DMS 273 (cell line): ENCODE data around the gene TICAM2.

Experiments used
- DNase-seq: peaks from one replicate; lab custom pipeline; 2025; ENCODE audit not compliant: unreplicated experiment; lab: John Stamatoyannopoulos, UW

TICAM2 gene

DNA sequence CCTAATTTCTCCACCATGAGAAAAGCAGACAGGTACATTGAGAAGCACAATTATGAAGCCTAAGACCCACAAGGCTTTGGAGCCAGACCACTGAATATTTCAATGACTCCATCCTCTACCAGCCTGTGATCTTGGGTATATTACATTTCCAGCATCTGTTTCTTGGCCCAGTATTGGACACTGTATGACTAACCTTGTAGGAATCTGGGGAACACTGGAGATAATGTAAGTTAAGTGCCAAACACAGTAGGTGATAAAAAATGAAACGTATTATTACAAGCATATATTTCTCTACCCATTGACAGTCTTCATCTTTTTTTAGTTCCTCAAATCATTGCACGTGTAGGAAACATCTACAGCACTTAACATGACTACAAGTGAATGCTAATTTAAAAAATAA, 29.1 kb downstream of the TICAM2 start:
- DNase-seq = peak; percentile 3

DNA sequence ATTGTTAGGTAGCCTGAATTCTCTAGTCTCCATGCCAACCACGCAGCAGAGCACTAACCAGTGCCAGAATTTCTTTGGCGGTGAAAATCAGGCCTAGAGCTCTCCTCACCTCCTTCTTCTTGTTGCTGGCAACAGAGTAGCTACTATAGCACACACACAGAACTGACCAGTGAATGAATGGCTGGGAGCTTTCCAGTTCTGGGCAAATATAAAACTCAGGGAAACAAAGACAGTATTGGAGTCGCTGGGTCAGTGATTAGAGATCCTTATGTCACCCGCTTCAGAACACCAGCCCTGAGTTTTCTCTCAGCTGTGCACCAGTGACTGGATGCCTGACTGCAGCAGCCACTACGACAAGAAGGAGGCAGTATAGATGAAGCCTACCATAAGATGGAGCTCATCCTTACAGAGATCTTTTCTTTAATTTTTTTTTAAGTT, 30.8 kb downstream of the TICAM2 start:
- DNase-seq = peak; percentile 32

DNA sequence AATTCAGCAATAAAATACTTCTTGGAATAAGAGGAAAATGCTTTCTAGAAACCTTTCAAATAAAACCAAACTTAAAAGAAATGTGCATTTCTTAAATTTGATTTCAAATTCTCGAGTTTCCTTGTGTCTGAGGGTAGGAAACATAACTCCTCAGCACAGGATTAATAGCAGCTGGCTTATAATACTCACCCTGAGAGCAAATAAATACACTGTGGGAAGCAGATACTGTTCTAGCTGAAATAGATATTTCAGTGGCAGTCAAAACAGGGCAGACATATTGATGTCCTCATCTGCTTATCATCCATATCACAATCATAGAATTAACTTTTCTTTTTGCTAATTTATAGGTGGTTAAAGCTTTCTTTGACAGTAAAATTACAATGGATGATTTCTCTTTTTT, 33.6 kb downstream of the TICAM2 start:
- DNase-seq = no peak

DNA sequence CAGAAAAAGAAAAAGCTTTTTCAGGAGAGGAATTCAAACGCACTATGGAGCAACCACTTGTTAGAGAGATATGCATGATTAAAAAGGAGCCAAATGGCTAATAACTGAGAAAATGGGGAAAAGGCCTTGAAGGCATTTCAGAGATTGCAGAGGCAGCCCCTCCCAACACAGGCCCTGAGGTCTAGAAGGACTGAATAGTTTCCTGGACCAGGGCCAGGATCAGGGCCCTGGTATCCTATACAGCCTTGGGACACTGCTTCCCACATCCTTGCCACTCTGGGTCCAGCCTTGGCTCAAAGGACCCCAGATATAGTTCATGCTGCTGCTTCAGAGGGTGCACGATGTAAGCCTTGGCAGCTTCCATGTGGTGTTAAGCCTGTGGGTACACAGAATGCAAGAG, 37.0 kb downstream of the TICAM2 start:
- no peak for DNase-seq

DNA sequence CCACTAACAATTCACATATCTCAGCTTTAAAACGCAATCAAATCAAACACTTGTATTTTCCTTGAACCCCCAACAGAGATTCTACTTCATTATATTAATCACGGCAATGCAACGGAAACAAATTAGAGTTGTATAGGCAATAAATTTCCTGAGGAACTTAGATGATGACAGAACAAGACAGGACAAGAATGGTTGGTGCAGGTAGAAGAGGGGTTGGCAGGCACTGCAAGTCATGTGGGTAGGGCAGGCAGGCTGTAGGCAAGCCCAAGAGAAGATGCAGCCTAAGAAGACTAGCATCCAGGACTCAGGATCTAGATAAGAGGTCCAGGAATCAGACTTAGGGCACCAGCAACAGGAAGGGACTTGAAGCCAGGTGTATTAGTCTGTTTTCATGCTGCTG, 41.1 kb downstream of the TICAM2 start:
- DNase-seq = no peak

DNA sequence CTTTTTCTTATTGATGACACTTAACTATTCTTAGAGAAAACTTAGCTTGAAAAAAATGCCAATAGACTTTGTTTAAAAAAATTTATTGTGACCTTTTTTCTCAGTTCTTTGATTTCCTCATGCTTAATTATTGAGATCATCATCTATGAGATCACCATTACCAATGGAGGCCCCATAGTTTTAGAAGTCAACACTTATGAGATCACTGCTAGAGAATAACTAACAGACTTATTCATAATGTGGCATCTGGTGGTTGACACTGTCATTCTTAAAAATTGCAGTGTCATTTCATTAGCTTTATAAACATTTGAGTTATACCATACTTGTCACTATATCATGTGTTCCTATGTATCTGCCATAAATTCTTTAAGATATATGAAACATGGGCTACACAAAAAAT, 42.8 kb downstream of the TICAM2 start:
- DNase-seq = peak; percentile 6

DNA sequence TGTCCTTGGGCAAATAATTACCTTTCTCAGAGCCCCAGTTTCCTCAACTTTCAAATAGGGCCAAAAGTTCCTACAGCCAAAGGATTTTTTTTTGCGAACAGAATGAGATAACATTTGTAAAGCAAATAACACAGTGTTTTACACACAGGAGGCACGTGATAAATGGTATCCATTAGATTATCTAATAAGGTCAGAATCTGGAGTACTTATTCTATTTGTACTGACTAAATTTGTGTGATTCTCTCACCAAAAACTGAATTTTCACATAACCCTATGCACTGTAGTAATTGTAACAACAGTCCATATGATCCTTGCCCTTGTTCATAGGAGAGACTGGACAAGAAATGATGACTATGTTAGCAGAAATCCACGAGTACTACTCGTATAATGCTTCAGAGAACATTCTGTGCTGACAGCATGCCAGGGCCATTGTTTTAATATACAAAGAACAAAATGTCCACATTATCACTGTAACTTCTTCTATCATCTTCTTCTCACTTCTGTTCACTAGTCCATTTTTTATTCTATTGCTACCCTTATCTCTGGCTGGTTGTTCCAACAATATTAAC, 43.8 kb downstream of the TICAM2 start:
- no peak for DNase-seq

DNA sequence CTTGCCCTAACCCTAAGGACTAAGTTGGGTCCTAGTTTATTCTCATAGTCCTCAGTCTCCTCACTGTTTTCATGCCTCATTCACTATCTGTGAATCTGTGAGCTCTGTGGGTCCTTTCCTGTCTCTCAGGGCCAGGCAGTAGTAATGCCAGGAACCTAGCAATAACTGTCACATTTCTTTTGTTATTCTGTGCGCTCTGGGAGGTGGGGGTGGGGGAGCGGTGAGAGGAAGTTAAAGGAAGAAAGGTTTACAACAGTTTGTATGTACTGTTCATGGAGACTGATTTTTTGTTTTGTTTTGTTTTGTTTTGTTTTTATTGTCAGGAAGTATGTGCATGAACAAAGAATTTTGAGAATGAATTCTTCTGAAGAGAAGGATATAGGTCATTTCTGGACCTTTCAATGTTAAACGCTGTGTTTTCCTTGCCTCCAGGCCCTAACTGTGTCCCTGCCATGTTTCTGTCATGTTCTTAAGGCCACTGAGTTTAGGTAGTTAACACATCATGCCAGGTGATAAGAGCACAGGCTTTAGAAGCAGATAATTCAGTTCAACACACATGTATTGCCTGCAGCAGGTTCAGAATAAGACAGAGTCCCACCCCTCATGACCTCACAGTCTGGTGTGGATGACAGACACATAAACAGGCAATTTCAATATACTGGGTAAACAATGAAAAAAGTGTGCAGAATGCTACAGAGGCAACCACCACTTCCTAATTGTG, 44.5 kb downstream of the TICAM2 start:
- no peak for DNase-seq

DNA sequence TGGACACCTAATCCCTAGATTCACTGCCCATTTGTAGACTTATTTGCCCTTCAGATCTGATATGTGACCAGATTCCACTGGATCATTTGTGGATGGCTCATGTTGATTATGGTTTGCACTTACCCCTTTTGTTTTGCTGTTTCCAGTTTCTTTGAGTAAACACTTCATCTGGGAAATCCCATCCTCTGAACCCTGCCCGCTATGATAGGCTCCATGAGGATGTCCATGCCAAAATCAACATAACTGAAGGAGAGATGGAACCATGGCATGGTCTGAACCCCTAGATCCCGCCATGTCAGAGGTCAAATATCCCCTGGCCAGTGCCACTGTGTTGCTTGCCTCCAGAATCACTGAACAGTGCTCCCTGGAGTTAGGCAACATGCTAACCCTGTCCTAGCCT, 46.0 kb downstream of the TICAM2 start:
- no peak for DNase-seq

DNA sequence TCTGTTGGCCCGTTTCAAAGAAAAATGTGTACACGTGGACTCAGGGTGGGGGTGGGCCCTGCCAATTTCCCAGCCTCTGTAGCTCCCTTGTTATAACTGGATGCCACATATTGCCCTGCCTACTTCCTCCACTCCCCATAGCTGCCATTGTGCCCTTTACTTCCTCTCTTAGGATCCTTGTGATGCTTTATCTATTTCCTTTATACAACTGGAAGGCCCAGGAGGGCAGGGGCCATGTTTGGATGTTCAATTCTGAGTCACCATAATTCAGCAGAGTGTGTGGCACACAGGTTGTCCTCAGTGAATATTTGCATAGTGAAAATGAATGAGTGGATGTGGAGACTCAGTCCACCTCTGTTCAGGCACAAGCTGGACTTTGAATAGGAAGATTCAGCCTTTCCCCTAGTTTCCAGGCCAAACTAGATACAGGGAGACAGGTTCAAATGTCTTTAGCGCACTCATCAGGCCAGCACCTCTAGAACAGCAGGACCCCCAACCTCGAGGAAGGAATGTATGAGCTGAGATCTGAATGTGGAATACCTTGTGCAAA, 47.1 kb downstream of the TICAM2 start:
- no peak for DNase-seq

DNA sequence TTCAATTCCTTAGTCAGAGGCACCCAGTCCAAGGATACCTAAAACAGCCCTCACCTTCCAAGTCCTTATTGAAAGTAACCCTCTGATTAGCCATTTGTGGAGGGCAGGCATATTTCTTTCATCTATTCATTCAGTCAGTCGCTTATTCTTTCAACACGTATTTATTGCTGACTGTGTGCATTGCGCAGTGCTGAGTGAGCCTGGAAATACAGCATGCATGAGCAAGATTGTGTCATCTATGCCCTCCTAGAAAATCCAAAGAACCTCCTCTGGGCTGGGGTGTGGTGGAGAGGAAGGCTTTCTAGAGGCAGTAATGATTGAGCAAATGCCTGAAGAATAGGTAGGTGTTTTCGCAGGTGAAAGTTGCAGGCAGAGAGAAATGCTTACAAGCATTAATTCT, 49.2 kb downstream of the TICAM2 start:
- DNase-seq = no peak

DNA sequence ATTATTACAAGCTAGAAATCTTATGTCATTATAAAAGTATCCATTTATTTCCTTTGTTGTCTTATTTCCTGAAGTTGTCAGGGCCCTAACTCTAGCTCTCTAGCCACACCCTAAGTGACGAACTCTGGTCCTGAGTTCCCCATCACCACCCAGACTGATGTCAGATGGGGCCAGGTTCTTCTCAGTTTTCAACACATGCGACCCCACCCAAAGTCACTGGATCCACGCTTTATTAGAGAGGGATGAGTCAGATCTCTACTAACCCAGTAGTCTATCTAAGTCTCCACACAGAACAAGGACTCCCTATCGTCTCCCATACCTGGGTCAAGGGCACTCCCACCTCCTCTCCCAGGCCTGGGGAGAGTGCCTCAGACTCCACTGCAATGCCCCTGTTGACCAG, 50.9 kb downstream of the TICAM2 start:
- no peak for DNase-seq

DNA sequence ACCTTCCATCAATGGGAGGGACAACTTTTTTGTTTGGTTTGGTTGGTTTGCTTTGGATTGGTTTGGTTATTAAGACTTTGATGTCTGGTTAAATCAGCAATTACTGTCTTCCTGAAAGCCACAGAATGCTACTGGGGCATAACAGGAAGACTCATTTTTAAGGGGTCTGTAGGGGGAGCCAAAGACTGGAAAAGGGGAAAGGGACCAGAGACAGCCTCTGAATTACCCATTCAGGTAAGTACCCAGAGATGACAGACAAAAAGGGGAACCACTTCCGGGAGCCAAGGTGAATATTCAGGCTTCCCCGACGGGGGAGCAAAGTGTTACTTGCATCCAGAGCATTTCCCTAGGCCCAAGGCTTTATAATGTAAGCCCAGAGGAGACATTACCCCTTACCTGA, 53.1 kb downstream of the TICAM2 start:
- peak; percentile 51 for DNase-seq

DNA sequence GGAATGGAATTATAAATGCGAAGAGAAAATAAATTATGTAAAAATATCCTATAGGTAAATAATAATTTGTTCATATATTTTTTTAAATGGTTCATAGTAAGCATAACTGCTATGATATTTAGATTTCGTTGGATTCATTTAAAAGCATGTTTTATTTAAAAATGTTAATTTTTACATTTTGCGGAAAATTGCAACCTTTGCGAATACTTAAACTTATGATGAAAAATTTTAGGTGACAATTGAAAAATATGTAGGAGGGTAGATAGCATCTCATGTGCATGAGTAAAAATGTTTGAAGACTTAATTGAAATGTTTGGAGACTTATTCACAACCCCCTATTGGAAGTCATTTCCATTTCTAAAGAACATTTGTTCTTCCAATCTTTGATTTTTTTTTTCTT, 53.6 kb downstream of the TICAM2 start:
- DNase-seq = no peak

DNA sequence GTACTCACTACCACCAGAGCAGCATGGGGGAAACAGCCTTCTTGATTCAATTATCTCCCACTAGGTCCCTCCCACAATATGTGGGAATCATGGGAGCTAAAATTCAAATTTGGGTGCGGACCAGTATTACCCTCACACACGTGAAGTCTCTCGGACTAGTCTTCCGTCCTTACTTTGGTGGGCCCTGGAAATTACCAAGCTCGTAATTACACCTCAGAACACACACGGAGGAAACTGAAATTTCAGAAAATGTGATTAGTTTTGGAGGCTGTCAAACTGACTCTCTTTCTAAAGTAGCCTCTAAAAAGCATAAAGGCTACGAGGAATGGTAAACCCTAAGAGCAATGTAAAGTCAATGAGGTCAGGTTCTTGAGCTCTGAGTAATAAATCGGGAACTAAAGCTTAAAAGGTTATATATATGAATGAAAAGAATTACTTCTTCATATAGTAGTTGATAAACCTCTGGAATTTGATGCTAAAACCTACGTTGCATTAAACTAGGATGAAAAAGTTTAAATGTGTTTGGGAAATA, 56.9 kb downstream of the TICAM2 start:
- no peak for DNase-seq

DNA sequence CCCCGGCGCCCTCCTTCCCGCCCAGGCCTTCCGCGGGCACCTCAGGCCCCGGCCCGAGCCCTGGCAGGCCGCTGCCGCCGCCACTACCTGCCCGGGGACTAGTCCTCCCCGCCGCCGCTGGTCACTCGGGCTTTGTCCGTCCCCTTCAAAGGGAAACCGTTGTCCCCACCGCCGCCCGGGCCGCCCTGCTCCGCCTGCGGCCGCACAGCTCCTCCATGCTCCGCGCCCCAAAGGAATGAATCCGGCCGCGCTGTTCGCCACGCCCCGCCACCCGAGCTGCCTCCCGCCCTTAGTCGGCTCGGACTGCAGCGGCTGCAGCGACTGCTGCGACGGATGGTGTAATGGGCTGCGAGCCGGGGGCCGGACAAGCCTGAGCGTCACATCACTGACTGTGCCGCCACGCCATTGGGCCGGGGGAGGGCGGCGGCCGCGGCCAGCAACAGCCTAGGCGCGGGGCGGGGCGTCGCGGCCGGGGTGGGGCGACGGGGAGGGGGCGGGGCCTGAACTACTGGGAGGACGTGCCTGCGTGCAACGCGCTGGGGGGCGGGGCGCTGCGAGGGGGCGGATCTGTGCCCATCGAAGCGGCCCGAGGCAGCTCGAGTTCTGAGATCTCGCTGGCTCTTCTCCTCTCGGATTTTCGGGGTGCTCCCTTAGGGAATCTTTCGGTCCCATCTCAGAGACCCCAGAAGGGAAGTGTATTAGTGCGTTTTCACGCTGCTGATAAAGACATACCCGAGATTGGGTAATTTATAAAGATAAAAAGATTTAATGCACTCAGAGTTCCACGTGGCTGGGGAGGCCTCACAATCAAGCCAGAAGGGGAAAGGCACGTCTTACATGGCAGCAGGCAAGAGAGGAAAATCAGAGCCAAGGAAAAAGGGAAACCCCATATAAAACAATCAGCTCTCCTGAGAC, 57.6 kb downstream of the TICAM2 start, which contains the start of gene FEM1C:
FEM1C (minus strand) TSS at position 340 of the 915 bp plus-strand sequence. CDS start 1,282 bp downstream, outside the sequence.
- DNase-seq = peak; percentile 98

DNA sequence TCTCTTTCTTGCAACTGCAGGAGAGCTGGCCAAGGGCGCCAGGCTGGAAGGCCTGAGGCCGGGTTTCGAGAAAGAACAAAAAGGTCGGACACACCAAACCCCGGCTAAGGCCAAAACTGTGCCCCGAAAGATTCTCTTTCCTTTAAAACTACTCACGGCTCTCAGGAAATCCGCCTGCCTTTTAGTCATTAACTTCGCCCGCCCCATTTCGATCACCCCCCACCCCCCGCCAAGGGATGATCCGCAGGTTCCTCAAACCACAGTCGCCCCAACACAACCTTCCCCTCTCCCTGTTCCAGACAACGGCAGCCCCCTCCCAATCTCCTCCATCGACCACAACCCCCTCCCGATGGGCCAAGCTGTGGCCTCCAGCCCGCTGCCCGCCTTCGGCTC, 58.2 kb downstream of the TICAM2 start:
- peak; percentile 68 for DNase-seq

DNA sequence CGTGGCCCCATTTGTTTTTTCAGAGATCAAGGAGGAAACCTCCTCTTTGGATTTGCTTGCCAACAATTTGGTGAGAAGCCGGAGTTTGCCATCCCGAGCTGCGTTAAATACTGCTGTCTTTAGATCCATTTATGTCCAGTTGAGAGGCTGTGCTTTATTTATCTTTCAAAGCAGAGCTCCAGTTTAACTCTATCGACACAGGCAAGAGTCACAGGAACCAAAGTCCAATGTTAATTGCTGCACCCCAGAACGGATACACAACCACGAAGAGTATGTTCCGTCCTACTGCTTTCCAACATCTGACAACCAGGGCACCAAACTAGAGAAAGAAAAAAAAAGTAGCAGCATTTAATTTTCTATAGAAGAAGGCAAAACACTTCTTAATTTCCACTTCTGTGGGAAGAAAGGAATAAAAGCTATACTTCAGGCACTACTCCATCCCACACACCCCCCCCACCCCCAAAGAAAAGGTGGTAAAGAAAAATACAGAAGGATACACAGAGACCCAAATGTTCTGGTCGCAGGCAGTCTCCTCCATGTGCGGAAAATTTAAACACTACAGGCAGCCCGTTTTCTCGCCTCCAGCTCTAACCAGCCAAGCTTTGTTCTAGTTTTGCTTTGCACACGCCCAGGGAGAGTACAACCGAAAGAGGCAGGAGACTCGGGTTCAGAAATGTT, 58.8 kb downstream of the TICAM2 start:
- peak; percentile 27 for DNase-seq

DNA sequence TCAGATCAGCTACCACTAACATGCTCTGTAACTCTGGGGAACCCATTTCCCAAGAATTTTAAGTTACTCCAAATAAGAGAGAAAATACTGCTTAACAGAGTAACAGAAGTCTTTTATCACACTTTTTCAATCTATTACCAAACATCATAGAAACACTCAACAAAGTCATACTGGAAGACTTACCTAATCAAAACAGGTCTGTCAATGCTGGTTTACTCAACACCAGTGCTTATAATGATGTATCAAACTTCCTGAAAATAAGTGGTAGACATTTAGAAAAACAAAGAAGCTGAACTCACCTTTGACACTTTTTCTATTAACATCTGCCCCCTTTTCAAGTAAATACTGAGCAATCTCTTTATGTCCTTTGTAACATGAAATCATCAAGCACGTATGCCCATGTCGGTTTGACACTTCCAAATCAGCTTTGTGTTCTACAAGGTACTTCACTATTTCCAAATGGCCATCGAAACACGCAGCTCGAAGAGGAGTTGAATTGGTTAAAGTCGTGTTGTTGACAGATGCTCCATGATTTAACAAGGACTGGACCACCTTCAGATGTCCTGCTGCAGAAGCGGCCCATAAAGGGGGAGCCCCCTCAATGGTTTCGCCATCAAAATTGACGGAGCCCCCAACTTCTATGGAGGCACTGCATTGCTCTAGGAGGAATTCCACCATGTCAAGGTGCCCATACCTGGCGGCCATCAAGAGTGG, 59.5 kb downstream of the TICAM2 start:
- peak; percentile 27 for DNase-seq

DNA sequence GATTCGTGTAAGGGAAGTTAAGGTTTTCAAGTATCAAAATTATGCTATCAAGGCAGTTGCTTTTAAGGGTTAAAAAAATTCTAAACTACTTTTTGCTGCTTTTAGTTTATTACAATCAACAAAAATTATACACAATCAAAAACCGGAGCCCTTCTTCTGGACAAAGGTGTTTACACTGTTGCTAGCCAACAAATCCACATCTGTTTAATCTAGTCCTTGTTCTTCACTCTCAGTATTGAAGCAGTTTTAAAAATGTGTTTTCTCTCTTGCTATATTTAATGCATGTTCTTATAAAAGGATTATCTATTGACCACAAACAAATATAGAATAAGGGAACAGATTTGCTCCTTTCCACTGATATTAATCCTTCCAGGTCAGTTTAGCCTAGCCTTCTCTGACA, 60.2 kb downstream of the TICAM2 start:
- peak; percentile 10 for DNase-seq
